A204.1 (cell line): ENCODE results near the gene ATL1.
"Not testable (repeated sequence)": the region's sequence is repeated elsewhere in the genome, so short reads cannot be mapped to it uniquely, and the experiment has no call there.

Experiments used
- FAIRE-seq: peaks from 2 replicates; lab custom pipeline; 2012; peaks lifted over from hg19 to GRCh38; lab: Jason Lieb, UNC

The ATL1 gene

GRCh38 chr14:50659327-50659974 lies 99.5 kb downstream of the ATL1 start:
- FAIRE-seq: no peak

- FAIRE-seq: not testable (repeated sequence)
These were observed 104.6 kb downstream of the ATL1 start for GRCh38 chr14:50664579-50664978.

- FAIRE-seq: not testable (repeated sequence)
These were observed 105.4 kb downstream of the ATL1 start for GRCh38 chr14:50665300-50665699.

- no peak for FAIRE-seq
These were observed 107.1 kb downstream of the ATL1 start for GRCh38 chr14:50666772-50667683.

- no peak for FAIRE-seq
These were observed 107.7 kb downstream of the ATL1 start for GRCh38 chr14:50667684-50667995.

- FAIRE-seq: no peak
These were observed 108.3 kb downstream of the ATL1 start, which contains the start of gene SAV1 for GRCh38 chr14:50667996-50668825. SAV1 (minus strand) TSS chr14:50668306; CDS start chr14:50667967, 339 bp downstream.

- FAIRE-seq: no peak
These were observed 108.8 kb downstream of the ATL1 start for GRCh38 chr14:50668826-50669143.

GRCh38 chr14:50669441-50669986 lies 109.6 kb downstream of the ATL1 start:
- no peak for FAIRE-seq

GRCh38 chr14:50670196-50670865 lies 110.4 kb downstream of the ATL1 start:
- FAIRE-seq: no peak

- no peak for FAIRE-seq
These were observed 110.9 kb downstream of the ATL1 start for GRCh38 chr14:50670866-50671256.

- FAIRE-seq: no peak
These were observed 115.7 kb downstream of the ATL1 start for GRCh38 chr14:50675597-50675996.

- no peak for FAIRE-seq
These were observed 117.0 kb downstream of the ATL1 start for GRCh38 chr14:50676814-50677516.

GRCh38 chr14:50677527-50678063 lies 117.7 kb downstream of the ATL1 start:
- FAIRE-seq: no peak

- FAIRE-seq: no peak
These were observed 118.2 kb downstream of the ATL1 start for GRCh38 chr14:50678163-50678562.

GRCh38 chr14:50679674-50680073 lies 119.7 kb downstream of the ATL1 start:
- FAIRE-seq: no peak
